Fibroblast of lung (primary cell): ENCODE measurements around the gene SCML2. TPM values are rescaled to one million over a fixed set of nuclear protein-coding genes. Genes with fewer than 3 reads are reported as not detected.
"Not testable (repeated sequence)": the region's sequence is repeated elsewhere in the genome, so short reads cannot be mapped to it uniquely, and the experiment has no call there.

Source experiments
- DNase-seq, 2 donors: peaks; one replicate each; pipeline versions ENCODE4 v3.0.0 to v3.0.0-alpha.2; 2010; ENCODE audit warnings: low read depth in 2 of 2
- H2AFZ ChIP-seq: 2 replicates; pipeline ENCODE4 v1.5.1; 2012; ENCODE audit warnings: low read length, control low read depth, inconsistent platforms
- H3K27ac ChIP-seq: 2 replicates; pipeline ENCODE4 v1.5.1; 2011; ENCODE audit warnings: low read length, control low read depth; ENCODE audit not compliant: insufficient read depth
- H3K27me3 ChIP-seq: 2 replicates; pipeline ENCODE4 v1.5.1; 2011; ENCODE audit warnings: mild to moderate bottlenecking, low read length; ENCODE audit not compliant: control insufficient read depth, insufficient read depth
- H3K36me3 ChIP-seq: 2 replicates; pipeline ENCODE4 v1.5.1; 2011; ENCODE audit warnings: low read length; ENCODE audit not compliant: control insufficient read depth, insufficient read depth
- H3K4me1 ChIP-seq: 2 replicates; pipeline ENCODE4 v1.5.1; 2011; ENCODE audit warnings: low read length; ENCODE audit not compliant: control insufficient read depth, insufficient read depth; ENCODE audit errors: extremely low read depth
- H3K4me2 ChIP-seq: 2 replicates; pipeline ENCODE4 v1.5.1; 2011; ENCODE audit warnings: low read length, control low read depth; ENCODE audit not compliant: insufficient read depth; ENCODE audit errors: extremely low read depth
- H3K4me3 ChIP-seq, 4 experiments: fragments of 200-600 bp in 1 of 4; sonication (generic) in 1 of 4; replicated peaks in 1 of 4; 2 replicates each; pipeline ENCODE4 v1.5.1; 2011 to 2016; ENCODE audit warnings: low read length in 4 of 4, low read depth in 3 of 4, mild to moderate bottlenecking in 3 of 4, control low read depth in 2 of 4, inconsistent platforms in 1 of 4, mixed read lengths in 1 of 4; ENCODE audit not compliant: insufficient read depth in 1 of 4; ENCODE audit errors: control extremely low read depth in 1 of 4
- H3K79me2 ChIP-seq: 2 replicates; pipeline ENCODE4 v1.5.1; 2012; ENCODE audit warnings: mild to moderate bottlenecking, low read length, inconsistent platforms; ENCODE audit not compliant: control insufficient read depth, insufficient read depth
- H3K9ac ChIP-seq: 2 replicates; pipeline ENCODE4 v1.5.1; 2011; ENCODE audit warnings: mild to moderate bottlenecking, low read length, control low read depth; ENCODE audit not compliant: insufficient read depth
- H3K9me3 ChIP-seq: 2 replicates; pipeline ENCODE4 v1.5.1; 2012; ENCODE audit warnings: low read depth, low read length; ENCODE audit not compliant: control insufficient read depth, insufficient read depth
- H4K20me1 ChIP-seq: 2 replicates; pipeline ENCODE4 v1.5.1; 2011; ENCODE audit warnings: low read length; ENCODE audit not compliant: control insufficient read depth, insufficient read depth; ENCODE audit errors: extremely low read depth
- CTCF ChIP-seq, 2 donors: IDR thresholded peaks in 1 of 2; conservative IDR thresholded peaks in 1 of 2; 1 replicate in 1 of 2; 2 replicates in 1 of 2; pipeline ENCODE4 v1.5.1; 2011 to 2012; ENCODE audit warnings: low read length in 2 of 2, control low read depth in 1 of 2, inconsistent platforms in 1 of 2, low read depth in 1 of 2, mild to moderate bottlenecking in 1 of 2
- EZH2 ChIP-seq: IDR thresholded peaks from 2 replicates; pipeline ENCODE4 v1.5.1; 2012; ENCODE audit warnings: low read length, control low read depth, mild to moderate bottlenecking; ENCODE audit errors: missing control alignments
- polyA plus RNA-seq, 2 donors: library from polyadenylated mRNA; depleted of rRNA in 1 of 2; stranded (reverse) in 1 of 2; unstranded in 1 of 2; fragments of >200 nt; gene quantifications; 2 replicates each; pipeline ENCODE4 v1.2.1, GENCODE V29; 2011 to 2012; ENCODE audit warnings: missing spikeins in 1 of 2
- total RNA-seq: library from RNA; depleted of rRNA; stranded (reverse); fragments of >200 nt; gene quantifications from 2 replicates; pipeline ENCODE4 v1.2.1, GENCODE V29; 2014

The SCML2 gene
- total and polyA plus RNA-seq, 2 donors (not counting 1 experiment from before 2014, with no cell fraction given), result 1.7 to 1.8 TPM

- no peak for TF ChIP-seq EZH2
- TF ChIP-seq CTCF (conservative IDR thresholded peaks at IDR 0.05 in 1 of 2, IDR thresholded peaks at IDR 0.05 in 1 of 2; ENCODE audit: low read depth in 1 of 2, low read length in 2 of 2), result no peak
- no peaks in the 10 kb centered on the region for H4K20me1 ChIP-seq
- peak in 1 of 2 donors; percentile 29 for DNase-seq
- no peaks in the 10 kb centered on the region for H3K4me1 ChIP-seq
- H3K27ac ChIP-seq, result no peak overlapping the region
- no peak overlapping the region for H2AFZ ChIP-seq
- H3K79me2 ChIP-seq, result no peaks in the 10 kb centered on the region
- H3K4me2 ChIP-seq, result no peak overlapping the region
- no peak overlapping the region for H3K9ac ChIP-seq
- H3K9me3 ChIP-seq, result no peaks in the 10 kb centered on the region
- no peak overlapping the region for H3K4me3 ChIP-seq
- no peaks in the 10 kb centered on the region for H3K27me3 ChIP-seq
- H3K36me3 ChIP-seq, result no peaks in the 10 kb centered on the region
These were observed 101.7 kb downstream of the SCML2 start for GRCh38 chrX:18252644-18253359.

GRCh38 chrX:18229646-18230045 is 124.8 kb downstream of the SCML2 start:
- not testable (repeated sequence) for H4K20me1 ChIP-seq, H3K4me2 ChIP-seq, H3K4me1 ChIP-seq, H2AFZ ChIP-seq, H3K9ac ChIP-seq, H3K4me3 ChIP-seq, H3K27me3 ChIP-seq, H3K79me2 ChIP-seq, H3K27ac ChIP-seq, DNase-seq, H3K9me3 ChIP-seq, H3K36me3 ChIP-seq

- Histone ChIP-seq H3K27me3 (no peaks in the 10 kb centered on the region), H3K9me3 (no peaks in the 10 kb centered on the region), H3K4me1 (no peaks in the 10 kb centered on the region), H3K4me2 (no peak overlapping the region), H2AFZ (no peak overlapping the region), H4K20me1 (no peaks in the 10 kb centered on the region), H3K9ac (no peak overlapping the region), H3K79me2 (no peaks in the 10 kb centered on the region), H3K36me3 (no peaks in the 10 kb centered on the region), H3K27ac (no peak overlapping the region), H3K4me3 (no peak overlapping the region)
- TF ChIP-seq CTCF (conservative IDR thresholded peaks at IDR 0.05 in 1 of 2, IDR thresholded peaks at IDR 0.05 in 1 of 2; ENCODE audit: low read depth in 1 of 2, low read length in 2 of 2) (no peak), EZH2 (no peak)
- no peak for DNase-seq
These were observed 126.4 kb downstream of the SCML2 start for GRCh38 chrX:18228069-18228468.
